ENCODE results near the gene ZC2HC1C. TPM values are rescaled to one million over a fixed set of nuclear protein-coding genes. Genes with fewer than 3 reads are reported as not detected.

ZC2HC1C gene
- total and polyA plus RNA-seq, 2 experiments from 2014 or later: 0.90 to 2.8 TPM

DNA sequence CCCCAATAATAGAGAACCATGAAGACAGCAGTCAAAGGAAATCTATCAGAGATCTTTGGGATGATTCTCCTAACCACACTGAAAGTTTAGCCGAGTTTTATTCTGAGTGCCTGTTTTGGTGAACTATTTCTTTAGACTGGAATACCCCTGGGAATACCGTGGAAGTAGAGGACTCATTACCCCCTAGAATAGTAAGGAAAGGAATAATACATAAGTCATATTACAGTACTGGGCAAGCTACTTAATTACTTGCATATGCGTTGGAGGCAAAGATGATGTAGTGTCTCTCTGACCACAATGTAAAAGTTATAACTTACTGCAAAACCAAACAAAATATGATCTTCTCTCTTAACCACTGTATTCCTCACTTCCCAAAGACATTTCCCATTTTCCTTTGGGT lies 25.5 kb downstream of the ZC2HC1C start:
- Histone ChIP-seq H3K27ac (ENCODE audit: low read depth) (no peak overlapping the region), H3K4me2 (no peak overlapping the region), H3K36me3 (ENCODE audit: insufficient read depth) (peaks cover 15% of the 10 kb centered on the region; the same call in 1 of the 2 replicates), H4K20me1 (replicated peaks; ENCODE audit: insufficient read depth) (no peaks in the 10 kb centered on the region; the same call in 1 of the 2 replicates), H3K9me2 (ENCODE audit: insufficient read depth) (no peaks in the 10 kb centered on the region), H3K4me1 (ENCODE audit: insufficient read depth) (no peaks in the 10 kb centered on the region; the same call in 1 of the 2 replicates), H3F3A (replicated peaks; ENCODE audit: low read depth) (no peaks in the 10 kb centered on the region), H2AFZ (no peak overlapping the region), H3K79me2 (replicated peaks; ENCODE audit: insufficient read depth) (no peaks in the 10 kb centered on the region), H3K27me3 (ENCODE audit: insufficient read depth) (no peaks in the 10 kb centered on the region), H3K4me3 (no peak overlapping the region)
- H3K36me3 Mint-ChIP-seq (ENCODE audit: low read depth): peaks cover 69% of the 10 kb centered on the region
- no peak for ATAC-seq
- no peak overlapping the region for H3K4me3 Mint-ChIP-seq
- H3K9me3 Mint-ChIP-seq: no peaks in the 10 kb centered on the region; the same call in 2 of the 3 replicates
- TF ChIP-seq NANOG (IDR thresholded peaks at IDR 0.05; ENCODE audit: borderline replicate concordance) (no peak), POLR2AphosphoS5 (IDR thresholded peaks at IDR 0.05; ENCODE audit: low read depth) (no peak), EZH2 (IDR thresholded peaks at IDR 0.05; ENCODE audit: low read depth, unreplicated experiment) (no peak), ETS1 (IDR thresholded peaks at IDR 0.05) (no peak), ZNF114 (CRISPR knock-in tag; IDR thresholded peaks at IDR 0.05) (no peak), REST (IDR thresholded peaks at IDR 0.05; ENCODE audit: unreplicated experiment) (no peak), ZNF331 (CRISPR knock-in tag; IDR thresholded peaks at IDR 0.05; ENCODE audit: low read depth) (no peak), CREB1 (CRISPR knock-in tag; IDR thresholded peaks at IDR 0.05; ENCODE audit: low read depth) (no peak), JUNB (IDR thresholded peaks at IDR 0.05; ENCODE audit: unreplicated experiment) (no peak), EZH2phosphoT487 (IDR thresholded peaks at IDR 0.05; ENCODE audit: unreplicated experiment) (no peak), STAT1 (IDR thresholded peaks at IDR 0.05; ENCODE audit: unreplicated experiment) (no peak), ZNF462 (CRISPR knock-in tag; IDR thresholded peaks at IDR 0.05) (no peak)
- TF ChIP-seq, protein P1, sequence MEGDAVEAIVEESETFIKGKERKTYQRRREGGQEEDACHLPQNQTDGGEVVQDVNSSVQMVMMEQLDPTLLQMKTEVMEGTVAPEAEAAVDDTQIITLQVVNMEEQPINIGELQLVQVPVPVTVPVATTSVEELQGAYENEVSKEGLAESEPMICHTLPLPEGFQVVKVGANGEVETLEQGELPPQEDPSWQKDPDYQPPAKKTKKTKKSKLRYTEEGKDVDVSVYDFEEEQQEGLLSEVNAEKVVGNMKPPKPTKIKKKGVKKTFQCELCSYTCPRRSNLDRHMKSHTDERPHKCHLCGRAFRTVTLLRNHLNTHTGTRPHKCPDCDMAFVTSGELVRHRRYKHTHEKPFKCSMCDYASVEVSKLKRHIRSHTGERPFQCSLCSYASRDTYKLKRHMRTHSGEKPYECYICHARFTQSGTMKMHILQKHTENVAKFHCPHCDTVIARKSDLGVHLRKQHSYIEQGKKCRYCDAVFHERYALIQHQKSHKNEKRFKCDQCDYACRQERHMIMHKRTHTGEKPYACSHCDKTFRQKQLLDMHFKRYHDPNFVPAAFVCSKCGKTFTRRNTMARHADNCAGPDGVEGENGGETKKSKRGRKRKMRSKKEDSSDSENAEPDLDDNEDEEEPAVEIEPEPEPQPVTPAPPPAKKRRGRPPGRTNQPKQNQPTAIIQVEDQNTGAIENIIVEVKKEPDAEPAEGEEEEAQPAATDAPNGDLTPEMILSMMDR (conservative IDR thresholded peaks at IDR 0.05; ENCODE audit: low read depth in 2 of 2): no peak
- H3K27me3 Mint-ChIP-seq (ENCODE audit: insufficient read depth, low read depth, poor library complexity): no peaks in the 10 kb centered on the region
- no peak for DNase-seq (ENCODE audit: low spot score)
- peaks cover 6% of the 10 kb centered on the region; the same call in 2 of the 3 replicates for H3K4me1 Mint-ChIP-seq
- no peak overlapping the region for H3K27ac Mint-ChIP-seq
